Measurements from ENCODE around the gene GART. TPM values are rescaled to one million over a fixed set of nuclear protein-coding genes. Genes with fewer than 3 reads are reported as not detected.

Gene GART
- total RNA-seq, 1 donor from 2014 or later = 58.2 TPM

DNA sequence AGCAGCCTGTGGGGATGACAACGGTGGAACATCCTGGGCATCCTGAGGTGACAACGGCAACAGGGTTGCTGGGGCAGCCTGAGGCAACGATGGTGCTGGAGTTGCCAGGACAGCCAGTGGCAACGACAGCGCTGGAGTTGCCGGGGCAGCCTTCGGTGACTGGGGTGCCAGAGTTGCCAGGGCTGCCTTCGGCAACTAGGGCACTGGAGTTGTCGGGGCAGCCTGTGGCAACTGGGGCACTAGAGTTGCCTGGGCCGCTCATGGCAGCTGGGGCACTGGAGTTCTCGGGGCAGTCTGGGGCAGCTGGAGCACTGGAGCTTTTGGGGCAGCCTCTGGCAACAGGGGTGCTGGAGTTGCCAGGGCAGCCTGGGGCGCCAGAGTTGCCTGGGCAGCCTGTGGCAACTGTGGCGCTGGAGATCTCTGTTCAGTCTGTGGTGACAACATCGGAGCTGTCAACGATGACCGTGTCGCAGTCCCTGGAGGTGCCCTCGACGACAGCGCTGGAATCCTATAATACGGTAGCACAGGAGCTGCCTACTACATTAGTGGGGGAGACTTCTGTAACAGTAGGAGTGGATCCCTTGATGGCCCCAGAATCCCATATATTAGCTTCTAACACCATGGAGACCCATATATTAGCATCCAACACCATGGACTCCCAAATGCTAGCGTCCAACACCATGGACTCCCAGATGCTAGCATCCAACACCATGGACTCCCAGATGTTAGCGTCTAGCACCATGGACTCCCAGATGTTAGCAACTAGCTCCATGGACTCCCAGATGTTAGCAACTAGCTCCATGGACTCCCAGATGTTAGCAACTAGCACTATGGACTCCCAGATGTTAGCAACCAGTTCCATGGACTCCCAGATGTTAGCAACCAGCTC lies 9.1 kb upstream of the GART start:
- Mint-ChIP-seq H3K27me3 (ENCODE audit: low read depth) (no peaks in the 10 kb centered on the region), H3K4me1 (ENCODE audit: low read depth) (peaks cover 18% of the 10 kb centered on the region), H3K27ac (ENCODE audit: unreplicated experiment) (no peak overlapping the region), H3K4me3 (ENCODE audit: unreplicated experiment) (no peak overlapping the region), H3K36me3 (ENCODE audit: low read depth) (peaks cover 37% of the 10 kb centered on the region), H3K9me3 (ENCODE audit: low read depth) (no peaks in the 10 kb centered on the region)
- TF ChIP-seq CTCF (IDR thresholded peaks at IDR 0.05) = no peak
- no peak for DNase-seq (ENCODE audit: low spot score)

DNA sequence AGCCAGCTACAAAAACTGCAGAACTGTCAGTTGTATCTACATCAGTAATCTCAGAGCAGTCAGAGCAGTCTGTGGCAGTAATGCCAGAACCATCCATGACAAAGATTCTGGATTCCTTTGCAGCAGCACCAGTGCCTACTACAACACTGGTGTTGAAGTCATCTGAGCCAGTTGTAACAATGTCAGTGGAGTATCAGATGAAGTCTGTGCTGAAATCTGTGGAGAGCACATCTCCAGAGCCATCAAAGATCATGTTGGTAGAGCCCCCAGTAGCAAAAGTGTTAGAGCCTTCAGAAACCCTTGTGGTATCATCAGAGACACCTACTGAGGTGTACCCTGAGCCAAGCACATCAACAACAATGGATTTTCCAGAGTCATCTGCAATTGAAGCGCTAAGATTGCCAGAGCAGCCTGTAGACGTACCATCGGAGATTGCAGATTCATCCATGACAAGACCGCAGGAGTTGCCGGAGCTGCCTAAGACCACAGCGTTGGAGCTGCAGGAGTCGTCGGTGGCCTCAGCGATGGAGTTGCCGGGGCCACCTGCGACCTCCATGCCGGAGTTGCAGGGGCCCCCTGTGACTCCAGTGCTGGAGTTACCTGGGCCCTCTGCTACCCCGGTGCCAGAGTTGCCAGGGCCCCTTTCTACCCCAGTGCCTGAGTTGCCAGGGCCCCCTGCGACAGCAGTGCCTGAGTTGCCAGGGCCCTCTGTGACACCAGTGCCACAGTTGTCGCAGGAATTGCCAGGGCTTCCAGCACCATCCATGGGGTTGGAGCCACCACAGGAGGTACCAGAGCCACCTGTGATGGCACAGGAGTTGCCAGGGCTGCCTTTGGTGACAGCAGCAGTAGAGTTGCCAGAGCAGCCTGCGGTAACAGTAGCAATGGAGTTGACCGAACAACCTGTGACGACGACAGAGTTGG lies 8.2 kb upstream of the GART start:
- DNase-seq (ENCODE audit: low spot score) = no peak
- peaks cover 18% of the 10 kb centered on the region for H3K4me1 Mint-ChIP-seq (ENCODE audit: low read depth)
- peaks cover 31% of the 10 kb centered on the region for H3K36me3 Mint-ChIP-seq (ENCODE audit: low read depth)
- no peak overlapping the region for H3K4me3 Mint-ChIP-seq (ENCODE audit: unreplicated experiment)
- H3K9me3 Mint-ChIP-seq (ENCODE audit: low read depth) = no peaks in the 10 kb centered on the region
- H3K27ac Mint-ChIP-seq (ENCODE audit: unreplicated experiment) = no peak overlapping the region
- no peaks in the 10 kb centered on the region for H3K27me3 Mint-ChIP-seq (ENCODE audit: low read depth)
- TF ChIP-seq CTCF (IDR thresholded peaks at IDR 0.05) = no peak

DNA sequence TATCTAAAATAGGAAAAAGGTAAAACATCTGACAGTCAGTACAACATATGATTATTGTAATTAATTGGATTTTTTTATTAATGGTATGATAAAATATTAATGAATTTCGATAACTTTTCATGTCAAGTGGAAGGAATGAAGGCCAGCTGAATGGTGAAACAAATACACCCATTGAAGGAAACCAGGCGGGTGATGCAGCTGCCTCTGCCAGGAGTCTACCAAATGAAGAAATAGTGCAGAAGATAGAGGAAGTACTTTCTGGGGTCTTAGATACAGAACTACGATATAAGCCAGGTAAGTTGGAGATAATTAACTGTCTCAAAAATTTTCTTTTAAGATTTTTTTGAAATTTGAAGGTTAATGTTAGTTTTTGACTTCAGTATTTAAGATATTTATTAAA lies 4.2 kb upstream of the GART start:
- Mint-ChIP-seq H3K27ac (ENCODE audit: unreplicated experiment) (peak overlapping the region; percentile 100), H3K4me3 (ENCODE audit: unreplicated experiment) (no peak overlapping the region), H3K27me3 (ENCODE audit: low read depth) (no peaks in the 10 kb centered on the region), H3K36me3 (ENCODE audit: low read depth) (peaks cover 12% of the 10 kb centered on the region), H3K9me3 (ENCODE audit: low read depth) (no peaks in the 10 kb centered on the region), H3K4me1 (ENCODE audit: low read depth) (peaks cover 29% of the 10 kb centered on the region)
- DNase-seq (ENCODE audit: low spot score) = no peak
- TF ChIP-seq CTCF (IDR thresholded peaks at IDR 0.05) = no peak

- TF ChIP-seq CTCF (IDR thresholded peaks at IDR 0.05) = no peak
These were observed 2.7 kb upstream of the GART start for GRCh38 chr21:33544451-33545195.

More at GRCh38 chr21:33544451-33545195, 2.7 kb upstream of the GART start:
- Mint-ChIP-seq H3K27me3 (ENCODE audit: low read depth) (no peaks in the 10 kb centered on the region), H3K9me3 (ENCODE audit: low read depth) (no peaks in the 10 kb centered on the region), H3K27ac (ENCODE audit: unreplicated experiment) (peak overlapping the region; percentile 100), H3K4me1 (ENCODE audit: low read depth) (peaks cover 40% of the 10 kb centered on the region), H3K36me3 (ENCODE audit: low read depth) (peaks cover 6% of the 10 kb centered on the region), H3K4me3 (ENCODE audit: unreplicated experiment) (peak overlapping the region; percentile 95)
- DNase-seq (ENCODE audit: low spot score) = no peak

All from chondrocyte (in vitro differentiated cells).